ENCODE measurements around the gene AIF1. TPM values are rescaled to one million over a fixed set of nuclear protein-coding genes. Genes with fewer than 3 reads are reported as not detected.
A peak's percentile ranks its signal among the peaks of the same experiment; 100 is the strongest.

AIF1 gene
- total RNA-seq, 4 donors from 2014 or later, result 6.1 to 112 (median 11.2) TPM

GRCh38 chr6:31643818-31644454 is 28.9 kb downstream of the AIF1 start:
- no peaks in the 10 kb centered on the region for H3K4me1 ChIP-seq
- no peak for DNase-seq
- TF ChIP-seq CTCF (IDR thresholded peaks at IDR 0.05) (no peak), POLR2A (IDR thresholded peaks at IDR 0.05) (no peak)
- no peak overlapping the region for H3K27ac ChIP-seq
- peaks cover 0 to 100% (median 7%) of the 10 kb centered on the region in 3 donors for H3K36me3 ChIP-seq
- no peaks in the 10 kb centered on the region for H3K9me3 ChIP-seq
- H3K4me3 ChIP-seq, result no peak overlapping the region
- no peaks in the 10 kb centered on the region for H3K27me3 ChIP-seq

DNA sequence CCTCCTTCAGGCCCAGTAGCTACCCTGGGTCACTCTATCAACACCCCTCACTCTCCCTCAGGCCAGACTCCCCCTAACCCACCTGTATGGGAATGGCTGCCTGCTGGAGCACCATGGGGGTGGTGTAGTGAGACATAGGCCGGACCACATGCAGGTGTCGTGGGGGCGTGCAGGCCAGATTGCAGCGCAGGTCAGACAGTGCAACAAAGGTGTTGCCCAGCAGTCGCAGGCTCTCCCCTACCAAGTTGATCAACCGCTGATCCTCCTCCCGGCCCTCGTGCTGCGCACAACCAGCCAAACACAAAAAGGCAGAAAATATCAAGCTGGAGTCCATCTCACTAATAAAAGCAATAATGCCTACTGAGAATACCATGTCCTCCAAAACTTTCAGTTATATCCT is 30.3 kb downstream of the AIF1 start:
- peaks cover 0 to 100% (median 7%) of the 10 kb centered on the region in 3 donors for H3K36me3 ChIP-seq

DNA sequence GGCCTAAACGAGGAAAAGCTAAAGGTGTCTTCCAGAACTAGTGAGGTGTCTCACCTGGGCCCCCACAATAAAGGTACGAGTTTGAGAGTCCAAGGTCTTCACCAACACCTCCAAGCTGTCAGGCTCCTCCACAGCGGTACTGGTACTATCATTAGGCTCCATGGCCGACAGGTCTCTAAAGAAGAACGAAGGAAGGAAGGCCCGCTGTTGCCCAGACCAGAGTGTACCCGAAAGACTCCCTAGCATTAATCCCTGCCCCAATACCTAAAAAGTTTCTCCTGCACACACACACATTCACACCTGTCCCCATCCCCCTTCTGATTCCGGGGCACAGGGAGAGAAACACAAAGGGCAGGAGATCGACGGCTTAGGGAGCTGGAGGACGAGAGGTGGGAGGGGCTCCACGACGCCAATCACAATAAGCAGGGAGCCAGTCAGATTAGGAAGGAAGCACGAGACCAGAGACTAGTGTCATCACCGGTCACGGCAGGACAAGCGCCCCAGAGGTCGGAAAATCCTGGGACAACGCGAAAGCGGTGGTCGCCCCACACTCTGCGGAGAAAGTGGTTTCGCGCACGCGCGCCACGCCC is 36.7 kb downstream of the AIF1 start:
- Histone ChIP-seq H3K9me3 (no peaks in the 10 kb centered on the region), H3K4me1 (peaks cover 0 to 36% (median 7%) of the 10 kb centered on the region in 4 donors), H3K4me3 (peak overlapping the region; percentile 75 to 81 (median 80)), H3K27me3 (no peaks in the 10 kb centered on the region), H3K27ac (peak overlapping the region; percentile 93 to 99 (median 98)), H3K36me3 (peaks cover 0 to 40% (median 0%) of the 10 kb centered on the region in 3 donors)
- TF ChIP-seq POLR2A (IDR thresholded peaks at IDR 0.05) (no peak), CTCF (IDR thresholded peaks at IDR 0.05) (no peak)
- peak in 2 of 3 donors; percentile 67 to 87 for DNase-seq

More for the DNA sequence above, 30.3 kb downstream of the AIF1 start:
- no peak overlapping the region for H3K4me3 ChIP-seq
- no peaks in the 10 kb centered on the region for H3K4me1 ChIP-seq
- H3K27ac ChIP-seq, result no peak overlapping the region
- H3K27me3 ChIP-seq, result no peaks in the 10 kb centered on the region
- TF ChIP-seq CTCF (IDR thresholded peaks at IDR 0.05) (no peak), POLR2A (IDR thresholded peaks at IDR 0.05) (no peak)
- no peaks in the 10 kb centered on the region for H3K9me3 ChIP-seq
- DNase-seq, result no peak

DNA sequence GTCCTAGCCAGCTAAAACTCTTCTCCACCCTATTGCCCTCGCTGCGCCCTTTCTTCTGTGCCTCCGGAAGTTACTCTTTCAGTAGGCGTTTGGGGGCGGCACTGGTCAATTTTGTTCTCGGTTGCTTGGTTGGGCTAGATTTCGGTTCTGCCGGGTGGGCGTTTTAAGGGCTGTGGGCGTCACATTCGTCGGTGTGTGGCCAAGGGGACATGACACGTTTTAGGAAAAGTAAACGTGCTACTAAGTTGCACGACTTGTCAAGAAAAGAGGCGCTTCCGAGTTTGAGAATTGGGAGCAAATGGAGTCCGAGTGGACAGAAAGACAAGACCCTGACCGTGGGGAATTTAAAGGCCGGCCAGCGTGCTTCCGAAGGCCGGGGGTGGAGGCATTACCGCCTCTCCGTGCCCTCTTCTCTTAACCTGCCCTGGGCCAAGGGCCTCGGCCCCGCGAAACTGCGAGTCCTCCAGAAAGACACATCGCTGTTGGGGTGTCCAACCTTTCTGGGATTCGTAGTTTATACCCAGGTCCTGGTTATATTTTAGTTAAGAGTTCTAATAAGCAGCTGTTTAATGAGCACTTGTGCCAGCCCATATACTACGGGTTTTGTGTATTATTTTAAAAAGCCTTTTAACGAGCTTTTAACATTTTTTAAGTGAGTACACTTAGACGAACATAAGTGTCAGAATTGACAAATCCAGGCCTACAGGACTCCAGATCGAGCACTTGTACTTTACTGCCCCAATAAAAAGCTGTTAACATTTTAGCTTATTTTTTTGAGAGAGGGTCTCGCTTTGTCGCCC is 38.1 kb downstream of the AIF1 start:
- peaks cover 0 to 47% (median 8%) of the 10 kb centered on the region in 4 donors for H3K4me1 ChIP-seq
- H3K9me3 ChIP-seq, result no peaks in the 10 kb centered on the region
- TF ChIP-seq CTCF (IDR thresholded peaks at IDR 0.05) (no peak), POLR2A (IDR thresholded peaks at IDR 0.05) (peak; percentile 31 to 88)
- H3K4me3 ChIP-seq, result peak overlapping the region; percentile 75 to 81 (median 80)
- peak in 2 of 3 donors; percentile 92 to 96 for DNase-seq
- peaks cover 0 to 38% (median 0%) of the 10 kb centered on the region in 3 donors for H3K36me3 ChIP-seq
- no peaks in the 10 kb centered on the region for H3K27me3 ChIP-seq
- H3K27ac ChIP-seq, result peak overlapping the region; percentile 93 to 99 (median 98)

DNA sequence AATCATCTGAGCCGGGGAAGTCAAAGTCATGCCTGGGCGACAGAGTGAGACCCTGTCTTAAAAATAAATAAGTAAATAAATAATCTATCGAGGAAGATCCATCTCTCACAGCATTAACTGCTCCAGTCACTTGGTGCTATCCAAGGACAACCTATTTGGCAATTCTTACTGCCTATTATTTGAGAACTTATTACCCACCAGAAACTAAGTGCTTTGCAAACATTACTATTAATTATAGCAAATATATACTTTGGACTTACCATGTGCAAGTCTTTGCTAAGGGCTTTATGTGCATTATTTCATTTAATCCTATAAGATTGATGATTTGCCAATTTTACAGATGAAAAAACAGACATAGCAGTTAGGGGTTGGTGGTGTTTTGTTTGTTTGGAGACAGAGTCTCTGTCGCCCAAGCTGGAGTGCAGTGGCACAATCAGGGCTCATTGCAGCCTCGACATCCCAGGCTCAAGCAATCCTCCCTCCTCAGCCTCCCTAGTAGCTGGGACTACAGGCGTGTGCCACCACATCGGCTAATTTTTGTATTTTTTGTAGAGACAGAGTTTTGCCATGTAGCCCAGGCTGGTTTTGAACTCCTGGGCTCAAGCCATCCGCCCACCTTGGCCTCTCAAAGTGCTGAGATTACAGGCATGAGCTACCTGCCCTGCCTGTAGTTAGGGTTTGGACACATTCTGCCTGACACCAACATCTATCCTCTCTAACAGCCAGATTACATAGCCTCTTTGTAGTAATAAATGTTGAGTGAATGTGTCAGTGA is 39.7 kb downstream of the AIF1 start:
- Histone ChIP-seq H3K4me1 (peaks cover 7 to 63% (median 21%) of the 10 kb centered on the region in 4 donors), H3K27me3 (no peaks in the 10 kb centered on the region), H3K9me3 (no peaks in the 10 kb centered on the region), H3K27ac (peak overlapping the region in 1 of 4 donors; percentile 45), H3K4me3 (no peak overlapping the region), H3K36me3 (peaks cover 0 to 24% (median 0%) of the 10 kb centered on the region in 3 donors)
- TF ChIP-seq POLR2A (IDR thresholded peaks at IDR 0.05) (no peak), CTCF (IDR thresholded peaks at IDR 0.05) (no peak)
- DNase-seq, result no peak
